Measurements from ENCODE around the gene KCNH1. TPM values are rescaled to one million over a fixed set of nuclear protein-coding genes. Genes with fewer than 3 reads are reported as not detected.

Gene KCNH1
- total and polyA plus RNA-seq, 2 of the 4 experiments (the other 2 are of a cell fraction), result 0.27 to 0.54 TPM

DNA sequence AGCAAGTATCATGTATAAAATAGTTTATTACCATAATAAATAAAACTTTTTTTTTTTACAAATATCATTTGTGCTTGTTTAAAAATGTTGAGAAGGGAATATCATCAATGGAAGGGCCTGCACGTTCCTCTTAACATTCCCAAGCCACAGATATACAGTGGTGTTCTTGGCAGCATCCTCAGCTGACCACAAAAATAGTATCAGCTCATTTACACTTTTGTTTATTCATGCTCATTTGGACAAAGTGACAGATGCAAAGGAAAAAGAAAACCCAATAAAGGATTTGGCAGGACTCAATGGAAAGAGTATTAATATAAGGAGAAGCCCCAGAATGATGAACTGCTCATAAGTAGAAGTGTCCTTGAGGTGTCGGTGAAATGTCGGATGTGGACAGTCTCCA lies 455.6 kb downstream of the KCNH1 start:
- DNase-seq (no peak), ATAC-seq (ENCODE audit: low read depth) (no peak)
- H4K91ac ChIP-seq (ENCODE audit: insufficient read depth, low read depth, low read length), result no peak overlapping the region
- no peak overlapping the region for H3K4me3 ChIP-seq (ENCODE audit: insufficient read depth, low read depth, low read length)
- no peak overlapping the region for H2AFZ ChIP-seq (replicated peaks; ENCODE audit: low read length, poor library complexity)
- H4K20me1 ChIP-seq (ENCODE audit: insufficient read depth, low read length), result no peaks in the 10 kb centered on the region
- H4K5ac ChIP-seq (ENCODE audit: low read depth, low read length), result no peak overlapping the region
- H3K9me1 ChIP-seq (ENCODE audit: insufficient read depth, low read length), result no peaks in the 10 kb centered on the region
- H3K14ac ChIP-seq (replicated peaks; ENCODE audit: low read depth, low read length), result no peak overlapping the region
- dilution Hi-C loops (cut with HindIII; ENCODE audit: low sequenced_read_pairs, unreplicated experiment), result no loop called here
- no peak overlapping the region for H2BK20ac ChIP-seq (ENCODE audit: low read depth, low read length)
- H2BK15ac ChIP-seq (ENCODE audit: low read depth, low read length), result no peak overlapping the region
- no peak overlapping the region for H2AK5ac ChIP-seq (ENCODE audit: low read depth, low read length)
- no peak overlapping the region for H3K18ac ChIP-seq (ENCODE audit: low read depth, low read length)
- H3K9me3 ChIP-seq (ENCODE audit: control insufficient read depth, insufficient read depth, low read length), result no peaks in the 10 kb centered on the region
- no peak overlapping the region for H2BK5ac ChIP-seq (ENCODE audit: low read depth, low read length, poor library complexity, severe bottlenecking)
- H3K23ac ChIP-seq (ENCODE audit: low read depth, low read length), result no peak overlapping the region
- ChIA-PET POLR2A (ENCODE audit: unreplicated experiment) (no interaction called here), CTCF (no interaction called here)
- TF ChIP-seq NFE2L2 (IDR thresholded peaks at IDR 0.05; ENCODE audit: low read depth, low read length) (no peak), FOS (IDR thresholded peaks at IDR 0.05; ENCODE audit: low read depth, low read length) (no peak), CHD1 (IDR thresholded peaks at IDR 0.05; ENCODE audit: low read depth, low read length) (no peak)
- H4K8ac ChIP-seq (ENCODE audit: low read depth in 2 of 2, low read length in 2 of 2), result no peak overlapping the region
- no peaks in the 10 kb centered on the region for H3K36me3 ChIP-seq (ENCODE audit: control insufficient read depth, insufficient read depth, low read length)
- 0 out of 2 replicates have a peak, but pooled peaks cover 3% of the 10 kb centered on the region for H3K4me1 ChIP-seq (ENCODE audit: control insufficient read depth, insufficient read depth, low read length)
- H3K4me2 ChIP-seq (ENCODE audit: low read depth, low read length), result no peak overlapping the region
- BruUV-seq (replicated peaks), result no TSS peak
- no peak overlapping the region for H2BK120ac ChIP-seq (ENCODE audit: low read depth, low read length)
- no peak overlapping the region for H3K9ac ChIP-seq (ENCODE audit: low read depth, low read length)
- no peak overlapping the region for H3K56ac ChIP-seq (ENCODE audit: extremely low read depth, insufficient read depth, low read length)
- in situ Hi-C loops (cut with MboI; ENCODE audit: low sequenced_read_pairs), result no loop called here
- H3K4ac ChIP-seq (ENCODE audit: low read depth, low read length), result no peak overlapping the region
- no CpG with 5 or more reads among the region's 3 CpGs for WGBS, 2 experiments (ENCODE audit: extremely low coverage in 2 of 2, insufficient read length in 1 of 2)
- H2AK9ac ChIP-seq (replicated peaks; ENCODE audit: low read depth, low read length, poor library complexity), result no peak overlapping the region
- no peaks in the 10 kb centered on the region for H3K27me3 ChIP-seq (ENCODE audit: control insufficient read depth, insufficient read depth, low read length)
- H3K79me1 ChIP-seq (ENCODE audit: low read depth in 1 of 2, low read length in 2 of 2), result no peaks in the 10 kb centered on the region
- intact Hi-C loops (cut with micrococcal nuclease), result no loop called here
- no peak overlapping the region for H3K27ac ChIP-seq (ENCODE audit: insufficient read depth, low read length)
